Hepatocyte (in vitro differentiated cells): ENCODE data around the gene PRKCI. TPM values are rescaled to one million over a fixed set of nuclear protein-coding genes. Genes with fewer than 3 reads are reported as not detected.
A peak's percentile ranks its signal among the peaks of the same experiment; 100 is the strongest.

Source experiments
- DNase-seq: peaks from one replicate; pipeline ENCODE4 v3.0.0-alpha.2; 2016; ENCODE audit warnings: low spot score
- H2AFZ ChIP-seq: fragments of 200-600 bp; sonication (generic); 2 replicates; pipeline ENCODE4 v1.6.0; 2016; ENCODE audit warnings: antibody characterized with exemption, mild to moderate bottlenecking
- H3K27ac ChIP-seq: fragments of 200-600 bp; sonication (generic); 2 replicates; pipeline ENCODE4 v1.5.1; 2016; ENCODE audit warnings: mild to moderate bottlenecking
- H3K27me3 ChIP-seq: fragments of 200-600 bp; sonication (generic); 2 replicates; pipeline ENCODE4 v1.6.1; 2016
- H3K36me3 ChIP-seq: fragments of 200-600 bp; sonication (generic); replicated peaks from 2 replicates; pipeline ENCODE4 v1.5.1; 2016; ENCODE audit warnings: low read depth; ENCODE audit not compliant: insufficient read depth
- H3K4me1 ChIP-seq: fragments of 200-600 bp; sonication (generic); 2 replicates; pipeline ENCODE4 v1.5.1; 2016; ENCODE audit warnings: mild to moderate bottlenecking, moderate library complexity; ENCODE audit not compliant: insufficient read depth
- H3K4me2 ChIP-seq: fragments of 200-600 bp; sonication (generic); 2 replicates; pipeline ENCODE4 v1.6.0; 2016
- H3K4me3 ChIP-seq: fragments of 200-600 bp; sonication (generic); 2 replicates; pipeline ENCODE4 v1.5.1; 2016; ENCODE audit warnings: mild to moderate bottlenecking
- H3K79me2 ChIP-seq: fragments of 200-600 bp; sonication (generic); 2 replicates; pipeline ENCODE4 v1.6.0; 2017; ENCODE audit warnings: mild to moderate bottlenecking
- H3K9me2 ChIP-seq: fragments of 200-600 bp; sonication (generic); replicated peaks from 2 replicates; pipeline ENCODE4 v1.6.0; 2017; ENCODE audit warnings: mild to moderate bottlenecking; ENCODE audit not compliant: insufficient read depth
- H3K9me3 ChIP-seq: fragments of 200-600 bp; sonication (generic); 2 replicates; pipeline ENCODE4 v1.5.1; 2016; ENCODE audit warnings: low read depth, mild to moderate bottlenecking
- H4K20me1 ChIP-seq: fragments of 200-600 bp; sonication (generic); 2 replicates; pipeline ENCODE4 v1.6.0; 2016; ENCODE audit warnings: mild to moderate bottlenecking; ENCODE audit not compliant: insufficient read depth, poor library complexity, severe bottlenecking
- CTCF ChIP-seq: fragments of 200-600 bp; sonication (generic); IDR thresholded peaks from 2 replicates; pipeline ENCODE4 v1.5.1; 2016; ENCODE audit warnings: antibody characterized with exemption, mild to moderate bottlenecking; ENCODE audit not compliant: poor library complexity
- EZH2 ChIP-seq: fragments of 200-600 bp; sonication (generic); IDR thresholded peaks from 2 replicates; pipeline ENCODE4 v1.6.1; 2016; ENCODE audit warnings: antibody characterized with exemption, mild to moderate bottlenecking, borderline replicate concordance
- EZH2phosphoT487 ChIP-seq: fragments of 200-600 bp; sonication (generic); IDR thresholded peaks from one replicate; pipeline ENCODE4 v1.6.1; 2018; ENCODE audit warnings: antibody characterized with exemption, mild to moderate bottlenecking, low read depth, moderate library complexity; ENCODE audit not compliant: unreplicated experiment, severe bottlenecking
- WGBS: methylation state at CpG from one replicate; pipeline ENCODE4 v1.1.6; 2016; ENCODE audit warnings: low lambda C conversion rate; ENCODE audit errors: missing lambda C conversion rate; 5-methylcytosine and 5-hydroxymethylcytosine counted together
- polyA plus RNA-seq: library from polyadenylated mRNA; unstranded; fragments of >200 nt; fragmentation: Nextera tagmentation; extraction: Ambion mirVana; gene quantifications from 2 replicates; pipeline ENCODE4 v1.2.1, GENCODE V29; 2016
- total RNA-seq: library from RNA; depleted of rRNA; stranded (reverse); fragments of >200 nt; gene quantifications from 2 replicates; pipeline ENCODE4 v1.2.3, GENCODE V29; 2014

PRKCI gene
- total and polyA plus RNA-seq, 2 experiments from 2014 or later = 28.6 to 47.3 TPM

GRCh38 chr3:170306015-170306414 lies 83.8 kb downstream of the PRKCI start:
- H3K4me2 ChIP-seq = no peak overlapping the region
- H3K36me3 ChIP-seq = no peaks in the 10 kb centered on the region
- no peaks in the 10 kb centered on the region for H4K20me1 ChIP-seq
- no peak overlapping the region for H3K4me3 ChIP-seq
- H2AFZ ChIP-seq = no peak overlapping the region
- TF ChIP-seq EZH2phosphoT487 (no peak), CTCF (no peak), EZH2 (no peak)
- H3K4me1 ChIP-seq = no peaks in the 10 kb centered on the region
- no peaks in the 10 kb centered on the region for H3K9me2 ChIP-seq
- no peaks in the 10 kb centered on the region for H3K9me3 ChIP-seq
- H3K27me3 ChIP-seq = no peaks in the 10 kb centered on the region
- no peak overlapping the region for H3K27ac ChIP-seq
- no peaks in the 10 kb centered on the region for H3K79me2 ChIP-seq
- no peak for DNase-seq
- 95% methylated on average over 2 of the region's 2 CpGs for WGBS

- peak; percentile 62 for DNase-seq
- Histone ChIP-seq H3K9me3 (no peaks in the 10 kb centered on the region), H3K4me1 (no peaks in the 10 kb centered on the region), H4K20me1 (no peaks in the 10 kb centered on the region), H3K4me2 (no peak overlapping the region), H3K4me3 (no peak overlapping the region), H3K36me3 (no peaks in the 10 kb centered on the region), H3K27ac (peak overlapping the region; percentile 61), H3K79me2 (no peaks in the 10 kb centered on the region), H2AFZ (no peak overlapping the region), H3K27me3 (no peaks in the 10 kb centered on the region), H3K9me2 (no peaks in the 10 kb centered on the region)
- WGBS = 58% methylated on average over 11 of the region's 11 CpGs
- TF ChIP-seq CTCF (no peak), EZH2 (no peak), EZH2phosphoT487 (no peak)
Measured at GRCh38 chr3:170307671-170308405, 85.6 kb downstream of the PRKCI start.

- Histone ChIP-seq H3K9me2 (no peaks in the 10 kb centered on the region), H3K27ac (no peak overlapping the region), H3K4me3 (no peak overlapping the region), H4K20me1 (no peaks in the 10 kb centered on the region), H3K4me2 (no peak overlapping the region), H3K9me3 (no peaks in the 10 kb centered on the region), H3K36me3 (no peaks in the 10 kb centered on the region), H3K27me3 (no peaks in the 10 kb centered on the region), H3K4me1 (no peaks in the 10 kb centered on the region), H2AFZ (no peak overlapping the region), H3K79me2 (no peaks in the 10 kb centered on the region)
- TF ChIP-seq EZH2phosphoT487 (no peak), EZH2 (no peak), CTCF (no peak)
- 54% methylated on average over 1 of the region's 1 CpG for WGBS
- no peak for DNase-seq
Measured at GRCh38 chr3:170309046-170309445, 86.8 kb downstream of the PRKCI start.
